ENCODE results near the gene SHMT1.

Gene SHMT1

GRCh38 chr17:18280766-18281371, 82.5 kb downstream of the SHMT1 start:
- DNase-seq, result no peak

- DNase-seq, result no peak
These were observed 83.1 kb downstream of the SHMT1 start for GRCh38 chr17:18280249-18280648.

GRCh38 chr17:18278867-18279266, 84.5 kb downstream of the SHMT1 start:
- no peak for DNase-seq

Measured in effector CD4-positive, alpha-beta T cell (primary cell).